H9 (cell line): ENCODE data around the gene PPP1R12B. TPM values are rescaled to one million over a fixed set of nuclear protein-coding genes. Genes with fewer than 3 reads are reported as not detected.
A peak's percentile ranks its signal among the peaks of the same experiment; 100 is the strongest.

Experiments
- DNase-seq: peaks from one replicate; pipeline ENCODE4 v3.0.0-alpha.2; 2017
- H2AFZ ChIP-seq: one replicate; pipeline ENCODE4 v1.6.1; 2013; ENCODE audit warnings: mild to moderate bottlenecking, low read length, control low read depth, moderate library complexity
- H2AK5ac ChIP-seq: 2 replicates; pipeline ENCODE4 v1.6.1; 2013; ENCODE audit warnings: low read length, control low read depth, mixed read lengths; ENCODE audit not compliant: insufficient read length
- H2BK120ac ChIP-seq: one replicate; pipeline ENCODE4 v1.6.1; 2013; ENCODE audit warnings: low read depth, mild to moderate bottlenecking, low read length, control low read depth, inconsistent platforms; ENCODE audit not compliant: poor library complexity, severe bottlenecking
- H2BK12ac ChIP-seq: 2 replicates; pipeline ENCODE4 v1.6.1; 2013; ENCODE audit warnings: low read length, control low read depth, mixed read lengths, low read depth; ENCODE audit not compliant: insufficient read length
- H2BK15ac ChIP-seq: 2 replicates; pipeline ENCODE4 v1.6.1; 2013; ENCODE audit warnings: low read depth, low read length, control low read depth
- H2BK20ac ChIP-seq: one replicate; pipeline ENCODE4 v1.6.1; 2013; ENCODE audit warnings: low read depth, mild to moderate bottlenecking, low read length, control low read depth, inconsistent platforms; ENCODE audit not compliant: poor library complexity, severe bottlenecking
- H2BK5ac ChIP-seq: 2 replicates; pipeline ENCODE4 v1.6.1; 2013; ENCODE audit warnings: low read length, control low read depth, mixed read lengths; ENCODE audit not compliant: insufficient read length
- H3K14ac ChIP-seq: 2 replicates; pipeline ENCODE4 v1.6.1; 2013; ENCODE audit warnings: low read length, control low read depth; ENCODE audit not compliant: insufficient read depth
- H3K18ac ChIP-seq: 2 replicates; pipeline ENCODE4 v1.6.1; 2013; ENCODE audit warnings: low read depth, mild to moderate bottlenecking, mixed read lengths, low read length, control low read depth; ENCODE audit not compliant: insufficient read length
- H3K23ac ChIP-seq: 2 replicates; pipeline ENCODE4 v1.6.1; 2013; ENCODE audit warnings: low read length, control low read depth, mixed read lengths, low read depth; ENCODE audit not compliant: insufficient read length
- H3K23me2 ChIP-seq: 2 replicates; pipeline ENCODE4 v1.6.1; 2013; ENCODE audit warnings: low read depth, mild to moderate bottlenecking, mixed read lengths, low read length, control low read depth; ENCODE audit not compliant: insufficient read length, poor library complexity, severe bottlenecking
- H3K27ac ChIP-seq: 2 replicates; pipeline ENCODE4 v1.5.1; 2013; ENCODE audit warnings: low read length, control low read depth, mixed read lengths, low read depth; ENCODE audit not compliant: insufficient read length
- H3K27me3 ChIP-seq: 2 replicates; pipeline ENCODE4 v1.6.1; 2013; ENCODE audit warnings: low read length, control low read depth, inconsistent platforms; ENCODE audit not compliant: insufficient read depth
- H3K4ac ChIP-seq: 2 replicates; pipeline ENCODE4 v1.6.1; 2013; ENCODE audit warnings: low read depth, mild to moderate bottlenecking, control low read depth, inconsistent platforms, low read length, moderate library complexity
- H3K4me1 ChIP-seq: 2 replicates; pipeline ENCODE4 v1.6.1; 2013; ENCODE audit warnings: low read length, control low read depth, inconsistent platforms; ENCODE audit not compliant: insufficient read depth
- H3K4me2 ChIP-seq: 2 replicates; pipeline ENCODE4 v1.6.1; 2013; ENCODE audit warnings: low read length, control low read depth, mixed read lengths; ENCODE audit not compliant: insufficient read length, insufficient read depth
- H3K56ac ChIP-seq: 2 replicates; pipeline ENCODE4 v1.6.1; 2013; ENCODE audit warnings: low read depth, mild to moderate bottlenecking, mixed read lengths, low read length, control low read depth; ENCODE audit not compliant: insufficient read length
- H3K79me1 ChIP-seq: 2 replicates; pipeline ENCODE4 v1.6.1; 2013; ENCODE audit warnings: low read depth, mild to moderate bottlenecking, moderate library complexity, low read length, control low read depth, inconsistent platforms; ENCODE audit not compliant: insufficient read depth, poor library complexity, severe bottlenecking
- H3K79me2 ChIP-seq: 2 replicates; pipeline ENCODE4 v1.6.1; 2013; ENCODE audit warnings: low read length, control low read depth, inconsistent platforms; ENCODE audit not compliant: insufficient read depth
- H3K9ac ChIP-seq: 2 replicates; pipeline ENCODE4 v1.6.1; 2013; ENCODE audit warnings: low read length, control low read depth, mixed read lengths; ENCODE audit not compliant: insufficient read length; ENCODE audit errors: extremely low read depth
- H3K9me3 ChIP-seq: one replicate; pipeline ENCODE4 v1.6.1; 2013; ENCODE audit warnings: low read depth, low read length, inconsistent platforms; ENCODE audit not compliant: control insufficient read depth
- H3T11ph ChIP-seq: one replicate; pipeline ENCODE4 v1.6.1; 2013; ENCODE audit warnings: mild to moderate bottlenecking, low read length, control low read depth, inconsistent platforms
- H4K20me1 ChIP-seq: one replicate; pipeline ENCODE4 v1.6.1; 2013; ENCODE audit not compliant: control insufficient read depth, insufficient read length, insufficient read depth
- H4K5ac ChIP-seq: 2 replicates; pipeline ENCODE4 v1.6.1; 2013; ENCODE audit warnings: low read depth, mild to moderate bottlenecking, mixed read lengths, low read length, control low read depth; ENCODE audit not compliant: insufficient read length
- H4K8ac ChIP-seq: replicated peaks from 2 replicates; pipeline ENCODE4 v1.6.1; 2013; ENCODE audit warnings: low read length, control low read depth, mixed read lengths, low read depth; ENCODE audit not compliant: insufficient read length
- H4K91ac ChIP-seq: 2 replicates; pipeline ENCODE4 v1.6.1; 2013; ENCODE audit warnings: low read depth, mild to moderate bottlenecking, moderate library complexity, mixed read lengths, low read length, control low read depth; ENCODE audit not compliant: insufficient read length
- H3K27ac Mint-ChIP-seq, 3 experiments: 2 replicates in 2 of 3; 3 replicates in 1 of 3; pipeline ENCODE4 v1.8.0; 2020 to 2021; ENCODE audit warnings: mixed read lengths in 3 of 3, mild to moderate bottlenecking in 1 of 3, moderate library complexity in 1 of 3
- H3K27me3 Mint-ChIP-seq: 2 replicates; pipeline ENCODE4 v1.8.0; 2021; ENCODE audit warnings: low read depth, mild to moderate bottlenecking, moderate library complexity, mixed read lengths
- H3K36me3 Mint-ChIP-seq, 3 experiments: 2 replicates in 2 of 3; 3 replicates in 1 of 3; pipeline ENCODE4 v1.8.0; 2020 to 2021; ENCODE audit warnings: low read depth in 3 of 3, mixed read lengths in 3 of 3; ENCODE audit not compliant: insufficient read depth in 1 of 3
- H3K4me1 Mint-ChIP-seq, 2 experiments: 2 replicates each; pipeline ENCODE4 v1.8.0; 2020; ENCODE audit warnings: mixed read lengths in 2 of 2
- H3K4me3 Mint-ChIP-seq, 2 experiments: 2 replicates in 1 of 2; 3 replicates in 1 of 2; pipeline ENCODE4 v1.8.0; 2020 to 2021; ENCODE audit warnings: mild to moderate bottlenecking in 2 of 2, mixed read lengths in 2 of 2, moderate library complexity in 1 of 2
- H3K9me3 Mint-ChIP-seq, 2 experiments: 2 replicates in 1 of 2; 3 replicates in 1 of 2; pipeline ENCODE4 v1.8.0; 2020; ENCODE audit warnings: mild to moderate bottlenecking in 2 of 2, mixed read lengths in 2 of 2, moderate library complexity in 1 of 2
- WGBS: extraction: QIAGEN DNeasy Blood & Tissue Kit; methylation state at CpG from one replicate; pipeline ENCODE4 v1.1.7; 2013; ENCODE audit warnings: missing lambda C conversion rate, low lambda C conversion rate, mixed read lengths; ENCODE audit not compliant: insufficient read length; ENCODE audit errors: extremely low coverage; 5-methylcytosine and 5-hydroxymethylcytosine counted together
- total RNA-seq: library from RNA; stranded (reverse); gene quantifications from 2 replicates; pipeline ENCODE4 v1.2.1, GENCODE V29; 2021
- TF ChIP-seq, protein P1 (sequence below): fragments of 200-600 bp; sonication (generic); conservative IDR thresholded peaks from 3 replicates; pipeline ENCODE4 v1.8.0; 2021; ENCODE audit warnings: antibody characterized with exemption, mild to moderate bottlenecking

The PPP1R12B gene
- total RNA-seq, 1 experiment from 2014 or later: 12.9 TPM

DNA sequence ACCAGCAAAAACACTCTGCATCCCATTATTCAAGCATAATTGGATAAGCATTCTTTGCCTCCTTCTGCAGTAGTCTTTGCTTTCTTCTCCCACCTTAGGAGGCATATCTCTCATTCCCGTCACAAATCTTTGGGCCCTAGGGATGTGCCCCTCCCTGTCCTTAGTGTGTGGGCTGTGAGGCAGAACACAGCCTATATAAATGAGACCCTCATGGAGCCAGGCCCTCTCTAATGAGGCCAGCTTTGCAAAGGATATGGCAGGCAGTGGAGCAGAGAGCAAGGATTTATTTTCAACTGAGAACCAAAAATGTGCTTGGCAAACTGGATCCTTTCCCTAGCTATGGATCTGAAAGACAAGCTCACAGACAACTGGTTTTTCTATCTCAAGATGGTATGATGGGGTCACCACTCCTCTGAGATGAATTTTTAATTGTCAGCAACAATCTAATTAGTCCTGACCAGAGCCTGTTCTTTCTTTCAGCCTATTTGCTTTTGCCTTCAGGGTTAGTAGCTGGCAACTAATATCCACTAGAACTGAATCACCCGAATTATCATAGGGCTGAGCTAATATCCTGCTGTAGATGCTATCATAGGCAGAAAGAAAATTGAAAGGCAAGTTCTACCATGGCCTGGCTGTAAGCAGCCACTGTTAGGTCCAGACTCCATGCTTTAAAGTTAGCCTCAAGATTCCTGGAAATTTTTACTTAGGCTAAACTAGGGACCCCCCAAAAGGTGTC lies 227.6 kb downstream of the PPP1R12B start:
- Mint-ChIP-seq H3K36me3 (no peaks in the 10 kb centered on the region; a peak in 1 of 7 replicates), H3K9me3 (no peaks in the 10 kb centered on the region), H3K27me3 (no peaks in the 10 kb centered on the region), H3K4me1 (peaks cover 45 to 48% of the 10 kb centered on the region in 2 experiments), H3K27ac (peak overlapping the region in 2 of 3 experiments; percentile 32 to 75; a peak in 1 of 7 replicates), H3K4me3 (no peak overlapping the region)
- Histone ChIP-seq H3K23ac (no peak overlapping the region), H4K5ac (no peak overlapping the region), H2AFZ (no peak overlapping the region), H4K20me1 (no peaks in the 10 kb centered on the region), H3K9ac (no peak overlapping the region), H3K18ac (no peak overlapping the region), H3K56ac (no peak overlapping the region), H2AK5ac (no peak overlapping the region), H3K79me2 (no peaks in the 10 kb centered on the region), H3K14ac (no peak overlapping the region), H3K4me1 (peaks cover 5% of the 10 kb centered on the region; the same call in 1 of the 2 replicates), H4K91ac (no peak overlapping the region), H3K4me2 (no peak overlapping the region), H3K27me3 (no peaks in the 10 kb centered on the region), H4K8ac (no peak overlapping the region), H2BK15ac (no peak overlapping the region), H2BK20ac (no peak overlapping the region), H2BK120ac (no peak overlapping the region), H3K4ac (no peak overlapping the region), H3K79me1 (no peaks in the 10 kb centered on the region), H2BK5ac (no peak overlapping the region), H2BK12ac (no peak overlapping the region), H3K23me2 (no peaks in the 10 kb centered on the region), H3T11ph (no peak overlapping the region), H3K9me3 (no peaks in the 10 kb centered on the region), H3K27ac (no peak overlapping the region)
- TF ChIP-seq, protein P1, sequence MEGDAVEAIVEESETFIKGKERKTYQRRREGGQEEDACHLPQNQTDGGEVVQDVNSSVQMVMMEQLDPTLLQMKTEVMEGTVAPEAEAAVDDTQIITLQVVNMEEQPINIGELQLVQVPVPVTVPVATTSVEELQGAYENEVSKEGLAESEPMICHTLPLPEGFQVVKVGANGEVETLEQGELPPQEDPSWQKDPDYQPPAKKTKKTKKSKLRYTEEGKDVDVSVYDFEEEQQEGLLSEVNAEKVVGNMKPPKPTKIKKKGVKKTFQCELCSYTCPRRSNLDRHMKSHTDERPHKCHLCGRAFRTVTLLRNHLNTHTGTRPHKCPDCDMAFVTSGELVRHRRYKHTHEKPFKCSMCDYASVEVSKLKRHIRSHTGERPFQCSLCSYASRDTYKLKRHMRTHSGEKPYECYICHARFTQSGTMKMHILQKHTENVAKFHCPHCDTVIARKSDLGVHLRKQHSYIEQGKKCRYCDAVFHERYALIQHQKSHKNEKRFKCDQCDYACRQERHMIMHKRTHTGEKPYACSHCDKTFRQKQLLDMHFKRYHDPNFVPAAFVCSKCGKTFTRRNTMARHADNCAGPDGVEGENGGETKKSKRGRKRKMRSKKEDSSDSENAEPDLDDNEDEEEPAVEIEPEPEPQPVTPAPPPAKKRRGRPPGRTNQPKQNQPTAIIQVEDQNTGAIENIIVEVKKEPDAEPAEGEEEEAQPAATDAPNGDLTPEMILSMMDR: no peak
- no CpG with 5 or more reads among the region's 2 CpGs for WGBS
- DNase-seq: no peak
